G401 (cell line): ENCODE measurements around the gene AP5Z1. TPM values are rescaled to one million over a fixed set of nuclear protein-coding genes. Genes with fewer than 3 reads are reported as not detected.

Experiments used
- DNase-seq: peaks from one replicate; pipeline ENCODE4 v3.0.0-alpha.2; 2015; ENCODE audit warnings: low spot score
- in situ Hi-C: cut with HindIII; loops from 2 replicates; pipeline ENCODE4 v1.10.0; 2016; ENCODE audit warnings: low sequenced_read_pairs, mixed read lengths
- total RNA-seq: library from RNA; depleted of rRNA; stranded (reverse); fragments of >200 nt; shearing (Covaris generic); gene quantifications from 2 replicates; pipeline ENCODE4 v1.2.3, GENCODE V29; 2014; rRNA removed

The AP5Z1 gene
- total RNA-seq, 1 experiment from 2014 or later = 53.5 TPM

- in situ Hi-C loops = no loop called here
- DNase-seq = no peak
Measured at GRCh38 chr7:4832711-4833110, 57.3 kb downstream of the AP5Z1 start.

DNA sequence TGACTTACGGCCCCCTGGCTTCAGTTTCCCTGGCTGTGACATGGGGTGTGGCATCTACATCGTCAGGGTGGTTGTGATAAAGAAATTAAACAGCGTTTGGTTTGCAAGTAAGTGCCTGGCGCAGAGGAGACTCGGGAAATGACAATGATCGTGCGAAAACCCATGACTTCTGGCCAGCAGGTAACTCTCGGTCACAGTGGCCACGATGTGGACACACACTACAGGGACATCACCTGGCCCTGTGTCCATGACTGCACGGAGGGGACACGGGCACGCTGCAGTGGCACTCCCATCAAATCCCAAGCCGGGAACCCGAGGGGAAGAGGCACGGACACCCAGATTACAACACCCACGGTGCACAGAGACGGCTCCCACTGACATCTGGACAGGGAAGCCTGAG, 57.8 kb downstream of the AP5Z1 start:
- DNase-seq = no peak
- in situ Hi-C loops = no loop called here

DNA sequence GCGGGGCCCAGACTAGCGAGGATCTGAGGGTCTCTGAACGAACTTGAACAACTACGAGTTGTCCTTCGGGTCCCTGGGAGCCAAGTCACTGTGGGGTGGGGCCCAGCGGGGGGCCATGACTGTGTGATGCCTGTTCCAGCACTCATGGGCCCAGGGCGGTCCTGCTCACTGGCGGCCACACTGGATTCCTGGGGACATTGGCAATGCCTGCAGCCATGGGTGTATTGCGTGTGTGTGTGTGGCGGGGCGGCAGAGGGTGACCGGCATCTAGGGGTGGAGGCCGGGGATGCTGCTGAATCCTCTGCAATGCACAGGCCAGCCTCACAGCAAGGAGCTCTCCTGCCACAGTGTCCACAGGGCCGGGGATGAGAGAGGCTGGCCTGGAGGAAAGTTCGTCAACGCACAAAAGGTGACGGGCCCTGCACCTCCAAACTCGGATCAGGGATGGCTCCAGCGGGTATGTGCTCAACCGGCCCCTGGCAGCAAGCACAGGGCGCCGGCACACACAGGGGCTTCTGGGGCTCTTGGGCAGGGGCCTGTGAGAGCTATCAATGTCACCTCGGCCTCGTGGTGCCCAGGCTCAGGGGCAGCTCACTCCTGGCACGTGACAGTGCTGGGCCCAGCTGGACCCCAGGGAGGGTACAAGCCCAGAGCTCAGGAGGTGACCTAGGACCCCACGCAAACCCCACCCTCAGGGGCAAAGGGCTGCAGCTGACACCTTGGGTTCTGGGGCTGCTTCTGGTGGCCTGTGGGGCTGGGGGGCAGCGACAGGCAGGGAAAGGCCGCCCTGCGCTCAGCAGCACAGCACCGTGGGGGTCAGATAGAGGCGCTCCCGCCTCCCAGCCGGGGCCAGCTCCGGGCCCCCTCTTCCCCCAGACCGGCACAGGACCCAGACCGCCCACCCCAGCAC, 58.5 kb downstream of the AP5Z1 start:
- DNase-seq = no peak
- in situ Hi-C loops = no loop called here

GRCh38 chr7:4834601-4835397, 59.4 kb downstream of the AP5Z1 start:
- DNase-seq = no peak

GRCh38 chr7:4835398-4836205, 60.2 kb downstream of the AP5Z1 start:
- in situ Hi-C loops = no loop called here
- DNase-seq = no peak

More at GRCh38 chr7:4834601-4835397, 59.4 kb downstream of the AP5Z1 start:
- in situ Hi-C loops = no loop called here

DNA sequence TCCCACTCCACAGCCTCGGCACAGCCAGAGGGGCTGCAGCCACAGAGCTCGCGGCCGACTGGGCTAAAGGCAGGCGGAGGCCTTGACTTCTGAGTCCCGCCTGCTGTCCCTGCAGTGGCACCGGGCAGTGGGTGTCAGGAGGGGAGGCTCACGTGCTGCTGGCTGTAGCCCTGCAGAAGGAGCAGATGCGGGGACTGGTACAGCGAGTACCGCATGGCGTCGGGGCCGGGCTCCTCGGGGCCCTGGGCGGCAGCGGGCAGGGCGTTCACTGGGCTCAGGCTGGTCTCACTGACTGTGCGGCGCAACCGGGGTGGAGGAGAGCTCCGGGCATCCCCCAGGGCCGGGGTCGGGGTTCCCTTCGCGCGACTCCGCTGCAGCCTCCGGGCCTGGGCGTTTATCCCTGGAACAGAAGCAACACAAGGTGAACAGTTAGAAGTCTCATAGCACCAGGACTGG, 60.8 kb downstream of the AP5Z1 start:
- in situ Hi-C loops = no loop called here
- DNase-seq = no peak

DNA sequence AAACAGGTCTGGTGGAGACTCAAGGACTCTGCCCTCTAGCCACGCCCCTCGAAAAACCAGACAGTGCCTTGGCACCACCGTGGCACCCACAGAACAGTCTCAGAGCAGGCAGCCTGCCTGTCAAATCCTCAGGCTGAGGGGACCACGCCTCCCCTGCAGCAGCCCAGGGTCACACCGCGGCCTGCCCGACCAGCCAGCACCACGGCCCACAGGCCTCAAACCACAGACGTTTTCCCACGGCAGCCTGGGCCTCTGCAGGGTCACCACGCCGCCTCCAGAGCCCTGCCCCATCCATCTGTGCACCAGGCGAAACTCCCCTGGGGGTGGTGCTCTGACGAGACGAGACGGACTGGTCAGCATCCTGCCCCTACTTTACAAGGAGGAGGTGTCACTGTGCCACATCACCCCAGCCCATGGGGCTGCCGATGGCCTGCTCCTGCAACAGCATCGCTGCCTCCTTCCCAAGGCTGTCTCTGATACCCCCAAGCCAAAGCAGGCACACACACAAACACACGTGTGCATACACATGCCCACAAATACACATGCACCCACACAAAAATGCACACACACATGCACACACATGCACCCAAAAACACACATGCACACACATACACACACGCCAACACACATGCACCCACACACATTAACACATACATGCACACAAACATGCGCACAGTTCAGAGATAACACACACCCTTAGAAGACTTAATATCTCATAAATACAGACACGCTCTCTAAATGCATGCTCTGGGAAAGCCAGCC, 61.8 kb downstream of the AP5Z1 start:
- in situ Hi-C loops = no loop called here
- peak; percentile 37 for DNase-seq

- in situ Hi-C loops = no loop called here
- DNase-seq = peak; percentile 54
Measured at GRCh38 chr7:4837803-4838625, 62.6 kb downstream of the AP5Z1 start.

DNA sequence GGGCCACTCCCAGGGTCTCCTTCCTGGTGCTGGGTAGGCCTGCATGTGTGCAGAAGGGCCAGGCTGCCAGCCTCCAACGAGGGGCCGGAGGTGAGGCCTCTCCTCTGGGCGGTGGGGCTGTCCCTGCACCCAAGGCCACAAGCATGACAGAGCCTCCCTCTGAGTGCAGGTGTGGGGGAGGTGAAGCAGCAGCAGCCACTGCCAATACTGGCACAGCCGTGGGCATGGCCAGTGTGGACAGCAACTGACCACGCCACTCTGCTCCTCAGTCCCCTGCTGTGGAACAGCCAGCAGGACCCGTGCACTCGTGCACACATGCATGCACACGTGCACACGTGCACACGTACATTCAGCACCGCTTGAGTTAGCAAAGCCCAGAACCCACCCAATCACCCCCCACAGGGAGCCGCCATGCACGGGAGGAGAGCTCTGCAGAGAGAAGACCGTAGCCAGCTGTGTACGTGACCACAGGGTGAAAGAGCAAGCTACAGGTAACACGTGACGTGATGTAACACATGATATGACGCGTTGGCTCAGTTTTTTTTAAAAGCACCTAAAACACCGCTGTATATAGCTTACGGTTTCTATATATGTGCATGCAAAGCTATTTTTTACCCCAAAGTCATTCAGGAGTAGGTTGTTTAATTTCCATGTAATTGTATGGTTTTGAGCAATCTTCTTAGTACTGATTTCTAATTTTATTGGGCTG, 63.4 kb downstream of the AP5Z1 start:
- DNase-seq = no peak
- in situ Hi-C loops = no loop called here

GRCh38 chr7:4840079-4840501, 64.7 kb downstream of the AP5Z1 start:
- in situ Hi-C loops = no loop called here

More at GRCh38 chr7:4840079-4840501, 64.7 kb downstream of the AP5Z1 start:
- DNase-seq = no peak

Other genes with a start within 250 kb of the AP5Z1 start
- gene FOXK1, start 93.3 kb upstream of the AP5Z1 start, total RNA-seq = 13.4 and 20.8 TPM in 2 replicates
- gene PAPOLB, start 86.4 kb downstream of the AP5Z1 start, total RNA-seq = 0.34 TPM in 1 of 2 replicates, not detected in the other
- gene RADIL, start 108.1 kb downstream of the AP5Z1 start, total RNA-seq = 7.3 and 14.8 TPM in 2 replicates
- not detected in 2 replicates for gene MMD2, start 183.6 kb downstream of the AP5Z1 start, total RNA-seq